Measurements from ENCODE around the gene CLTC. TPM values are rescaled to one million over a fixed set of nuclear protein-coding genes. Genes with fewer than 3 reads are reported as not detected.

The CLTC gene
- total and polyA plus RNA-seq, 2 experiments from 2014 or later = 107 to 344 TPM

- DNase-seq (ENCODE audit: low spot score) (no peak), ATAC-seq (no peak)
- H3K27ac Mint-ChIP-seq = peak overlapping the region; percentile 1; the same call in 1 of the 2 replicates
- Histone ChIP-seq H3K9me2 (ENCODE audit: insufficient read depth) (no peaks in the 10 kb centered on the region), H3F3A (replicated peaks; ENCODE audit: low read depth) (no peaks in the 10 kb centered on the region), H4K20me1 (replicated peaks; ENCODE audit: insufficient read depth) (peaks cover 52% of the 10 kb centered on the region), H3K27me3 (ENCODE audit: insufficient read depth) (no peaks in the 10 kb centered on the region), H3K36me3 (ENCODE audit: insufficient read depth) (no peaks in the 10 kb centered on the region), H2AFZ (no peak overlapping the region), H3K27ac (ENCODE audit: low read depth) (no peak overlapping the region), H3K79me2 (replicated peaks; ENCODE audit: insufficient read depth) (peaks cover 69% of the 10 kb centered on the region), H3K4me3 (peak overlapping the region; percentile 95), H3K4me2 (peak overlapping the region; percentile 77), H3K4me1 (ENCODE audit: insufficient read depth) (peaks cover 28% of the 10 kb centered on the region)
- H3K4me1 Mint-ChIP-seq = peaks cover 37% of the 10 kb centered on the region
- no peaks in the 10 kb centered on the region; the same call in 2 of the 3 replicates for H3K36me3 Mint-ChIP-seq (ENCODE audit: low read depth)
- TF ChIP-seq EZH2phosphoT487 (IDR thresholded peaks at IDR 0.05; ENCODE audit: unreplicated experiment) (no peak), REST (IDR thresholded peaks at IDR 0.05; ENCODE audit: unreplicated experiment) (no peak), ZNF331 (CRISPR knock-in tag; IDR thresholded peaks at IDR 0.05; ENCODE audit: low read depth) (no peak), JUNB (IDR thresholded peaks at IDR 0.05; ENCODE audit: unreplicated experiment) (no peak), CREB1 (CRISPR knock-in tag; IDR thresholded peaks at IDR 0.05; ENCODE audit: low read depth) (no peak), EZH2 (IDR thresholded peaks at IDR 0.05; ENCODE audit: low read depth, unreplicated experiment) (no peak), CTCF (conservative IDR thresholded peaks at IDR 0.05; ENCODE audit: low read depth in 2 of 2) (no peak), ETS1 (IDR thresholded peaks at IDR 0.05) (no peak), ZNF462 (CRISPR knock-in tag; IDR thresholded peaks at IDR 0.05) (no peak), STAT1 (IDR thresholded peaks at IDR 0.05; ENCODE audit: unreplicated experiment) (no peak), NANOG (IDR thresholded peaks at IDR 0.05; ENCODE audit: borderline replicate concordance) (no peak), POLR2AphosphoS5 (IDR thresholded peaks at IDR 0.05; ENCODE audit: low read depth) (no peak), ZNF114 (CRISPR knock-in tag; IDR thresholded peaks at IDR 0.05) (no peak)
- peaks cover 12% of the 10 kb centered on the region for H3K27me3 Mint-ChIP-seq (ENCODE audit: insufficient read depth, low read depth, poor library complexity)
- no peaks in the 10 kb centered on the region; the same call in 2 of the 3 replicates for H3K9me3 Mint-ChIP-seq
- H3K4me3 Mint-ChIP-seq = peak overlapping the region; percentile 85
Observed at GRCh38 chr17:59621771-59622170, 2.1 kb downstream of the CLTC start.
